Ovary (tissue), 3 donors: ENCODE results near the gene KRTAP10-5.

ENCODE experiments used
- CTCF ChIP-seq, 3 donors: fragments of 450-650 bp in 2 of 3; fragments of 200-600 bp in 1 of 3; IDR thresholded peaks; one replicate each; pipeline versions ENCODE4 v1.5.1 to v1.8.0; 2016 to 2022; ENCODE audit warnings: antibody characterized with exemption in 3 of 3, mild to moderate bottlenecking in 1 of 3
- POLR2A ChIP-seq: fragments of 450-650 bp; IDR thresholded peaks from one replicate; pipeline ENCODE4 v1.6.1; 2017; ENCODE audit warnings: antibody characterized with exemption, mild to moderate bottlenecking, moderate library complexity
- donor health status: DM: no; HTN: no; CAD: no.

GRCh38 chr21:44617071-44617501, 36.7 kb upstream of the KRTAP10-5 start:
- TF ChIP-seq CTCF (IDR thresholded peaks at IDR 0.05) (no peak), POLR2A (no peak)
